ENCODE measurements around the gene ARHGAP26. TPM values are rescaled to one million over a fixed set of nuclear protein-coding genes. Genes with fewer than 3 reads are reported as not detected.

Gene ARHGAP26
- polyA plus RNA-seq, 3 donors: 26.5 to 56.8 (median 28.7) TPM

- peaks cover 61% of the 10 kb centered on the region for H4K20me1 ChIP-seq (ENCODE audit: insufficient read depth, low read length)
- no peak overlapping the region for H3K9ac ChIP-seq (ENCODE audit: insufficient read depth, low read length, poor library complexity, severe bottlenecking)
- intact Hi-C loops (cut with micrococcal nuclease): no loop called here
- H3K9me3 ChIP-seq (replicated peaks in 1 of 2; ENCODE audit: control insufficient read depth in 1 of 2, insufficient read depth in 1 of 2, low read length in 2 of 2): no peaks in the 10 kb centered on the region
- H3K4me3 ChIP-seq (replicated peaks in 1 of 3; ENCODE audit: low read depth in 2 of 3, low read length in 3 of 3): no peak overlapping the region
- no peak overlapping the region for H3K4me3 Mint-ChIP-seq
- no peak overlapping the region for H3K27ac ChIP-seq (ENCODE audit: low read depth in 1 of 2, low read length in 2 of 2)
- no peak overlapping the region for H3K4me2 ChIP-seq (replicated peaks; ENCODE audit: extremely low read depth, low read length, poor library complexity, severe bottlenecking)
- no peaks in the 10 kb centered on the region for H3K9me3 Mint-ChIP-seq
- DNase-seq: no peak
- H3K27me3 Mint-ChIP-seq (ENCODE audit: low read depth in 3 of 3): peaks cover 0 to 4% (median 3%) of the 10 kb centered on the region in 3 donors
- peaks cover 26 to 35% of the 10 kb centered on the region in 2 donors for H3K4me1 ChIP-seq (ENCODE audit: control insufficient read depth in 1 of 2, insufficient read depth in 2 of 2, low read length in 2 of 2)
- TF ChIP-seq, protein P1, sequence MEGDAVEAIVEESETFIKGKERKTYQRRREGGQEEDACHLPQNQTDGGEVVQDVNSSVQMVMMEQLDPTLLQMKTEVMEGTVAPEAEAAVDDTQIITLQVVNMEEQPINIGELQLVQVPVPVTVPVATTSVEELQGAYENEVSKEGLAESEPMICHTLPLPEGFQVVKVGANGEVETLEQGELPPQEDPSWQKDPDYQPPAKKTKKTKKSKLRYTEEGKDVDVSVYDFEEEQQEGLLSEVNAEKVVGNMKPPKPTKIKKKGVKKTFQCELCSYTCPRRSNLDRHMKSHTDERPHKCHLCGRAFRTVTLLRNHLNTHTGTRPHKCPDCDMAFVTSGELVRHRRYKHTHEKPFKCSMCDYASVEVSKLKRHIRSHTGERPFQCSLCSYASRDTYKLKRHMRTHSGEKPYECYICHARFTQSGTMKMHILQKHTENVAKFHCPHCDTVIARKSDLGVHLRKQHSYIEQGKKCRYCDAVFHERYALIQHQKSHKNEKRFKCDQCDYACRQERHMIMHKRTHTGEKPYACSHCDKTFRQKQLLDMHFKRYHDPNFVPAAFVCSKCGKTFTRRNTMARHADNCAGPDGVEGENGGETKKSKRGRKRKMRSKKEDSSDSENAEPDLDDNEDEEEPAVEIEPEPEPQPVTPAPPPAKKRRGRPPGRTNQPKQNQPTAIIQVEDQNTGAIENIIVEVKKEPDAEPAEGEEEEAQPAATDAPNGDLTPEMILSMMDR (IDR thresholded peaks at IDR 0.05): no peak
- H3K27me3 ChIP-seq (ENCODE audit: control insufficient read depth in 2 of 2, insufficient read depth in 2 of 2, low read length in 2 of 2): no peaks in the 10 kb centered on the region
- H3K36me3 ChIP-seq (replicated peaks in 1 of 2; ENCODE audit: control insufficient read depth in 1 of 2, insufficient read depth in 2 of 2, low read length in 2 of 2): peaks cover 46 to 64% of the 10 kb centered on the region in 2 donors
- no peak overlapping the region for H2AFZ ChIP-seq (ENCODE audit: insufficient read depth, low read depth, low read length, poor library complexity, severe bottlenecking)
- H3K36me3 Mint-ChIP-seq: peaks cover 74 to 76% of the 10 kb centered on the region in 2 donors
- peak overlapping the region in 2 of 7 donors; percentile 40 to 45 for H3K27ac Mint-ChIP-seq
- H3K4me1 Mint-ChIP-seq: peaks cover 44% of the 10 kb centered on the region
- WGBS (ENCODE audit: insufficient coverage): 100% methylated on average over 2 of the region's 9 CpGs
- peaks cover 12% of the 10 kb centered on the region for H3K79me2 ChIP-seq (ENCODE audit: insufficient read depth, low read length)
Observed at GRCh38 chr5:142931896-142932686, 161.9 kb downstream of the ARHGAP26 start.

DNA sequence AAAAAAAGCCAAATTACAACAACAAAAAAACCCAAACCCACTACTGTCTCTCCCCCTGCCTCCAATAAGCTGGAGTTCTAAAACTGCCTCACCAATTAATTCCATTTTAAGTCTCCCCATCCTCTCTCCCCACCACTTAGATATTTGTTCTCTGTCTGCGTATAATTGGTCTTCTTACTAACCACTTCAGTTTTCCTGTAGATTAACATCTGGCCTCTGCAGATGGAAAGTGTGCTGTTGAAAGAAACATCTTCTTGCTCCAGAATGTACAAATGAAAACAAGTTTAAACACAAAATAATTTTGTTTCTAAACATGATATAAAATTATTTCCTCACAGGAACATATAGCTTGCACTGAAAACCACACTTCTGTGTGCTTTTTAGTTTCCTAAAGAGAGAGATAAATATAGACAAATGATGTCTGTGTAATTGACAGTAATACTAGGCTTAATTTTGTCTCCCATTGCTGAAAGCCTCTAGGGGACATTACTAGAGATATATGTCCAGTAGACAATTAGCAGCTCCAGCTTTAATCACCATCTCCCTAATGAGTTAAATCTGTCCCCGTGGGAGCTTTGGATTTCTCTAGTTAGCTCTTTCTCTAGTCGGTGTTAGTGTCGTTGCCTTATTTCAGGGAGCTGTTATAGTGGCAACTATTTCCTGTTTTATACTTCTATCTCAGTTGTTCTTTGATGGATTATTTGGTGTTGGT is 164.0 kb downstream of the ARHGAP26 start:
- Histone ChIP-seq H3K9ac (ENCODE audit: insufficient read depth, low read length, poor library complexity, severe bottlenecking) (no peak overlapping the region), H4K20me1 (ENCODE audit: insufficient read depth, low read length) (peaks cover 61% of the 10 kb centered on the region), H3K9me3 (replicated peaks in 1 of 2; ENCODE audit: control insufficient read depth in 1 of 2, insufficient read depth in 1 of 2, low read length in 2 of 2) (no peaks in the 10 kb centered on the region), H3K36me3 (replicated peaks in 1 of 2; ENCODE audit: control insufficient read depth in 1 of 2, insufficient read depth in 2 of 2, low read length in 2 of 2) (peaks cover 45 to 55% of the 10 kb centered on the region in 2 donors), H3K27ac (ENCODE audit: low read depth in 1 of 2, low read length in 2 of 2) (peak overlapping the region in 1 of 2 donors; percentile 81), H3K79me2 (ENCODE audit: insufficient read depth, low read length) (peaks cover 14% of the 10 kb centered on the region), H3K4me3 (replicated peaks in 1 of 3; ENCODE audit: low read depth in 2 of 3, low read length in 3 of 3) (no peak overlapping the region), H3K4me1 (ENCODE audit: control insufficient read depth in 1 of 2, insufficient read depth in 2 of 2, low read length in 2 of 2) (peaks cover 34 to 44% of the 10 kb centered on the region in 2 donors), H3K27me3 (ENCODE audit: control insufficient read depth in 2 of 2, insufficient read depth in 2 of 2, low read length in 2 of 2) (no peaks in the 10 kb centered on the region), H3K4me2 (replicated peaks; ENCODE audit: extremely low read depth, low read length, poor library complexity, severe bottlenecking) (no peak overlapping the region), H2AFZ (ENCODE audit: insufficient read depth, low read depth, low read length, poor library complexity, severe bottlenecking) (no peak overlapping the region)
- Mint-ChIP-seq H3K27ac (peak overlapping the region; percentile 10 to 89 (median 86)), H3K36me3 (peaks cover 68 to 72% of the 10 kb centered on the region in 2 donors), H3K4me1 (peaks cover 53% of the 10 kb centered on the region), H3K4me3 (no peak overlapping the region), H3K9me3 (no peaks in the 10 kb centered on the region), H3K27me3 (ENCODE audit: low read depth in 3 of 3) (peaks cover 0 to under 1% (median 0%) of the 10 kb centered on the region in 3 donors)
- intact Hi-C loops (cut with micrococcal nuclease): no loop called here
- WGBS (ENCODE audit: insufficient coverage): no CpG with 5 or more reads among the region's 4 CpGs
- no peak for DNase-seq
- TF ChIP-seq, protein P1 (IDR thresholded peaks at IDR 0.05): no peak
